Measurements from ENCODE around the gene DAPK1. TPM values are rescaled to one million over a fixed set of nuclear protein-coding genes. Genes with fewer than 3 reads are reported as not detected.

The DAPK1 gene
- total RNA-seq, 4 donors from 2014 or later, result 19.1 to 44.8 (median 40.4) TPM

- no peak for DNase-seq
- no peak overlapping the region for H3K27ac ChIP-seq
- H3K4me3 ChIP-seq, result no peak overlapping the region
- TF ChIP-seq CTCF (IDR thresholded peaks at IDR 0.05), result no peak
- no peak for TF ChIP-seq POLR2A (IDR thresholded peaks at IDR 0.05)
- no peaks in the 10 kb centered on the region for H3K27me3 ChIP-seq
- no peaks in the 10 kb centered on the region for H3K4me1 ChIP-seq
- no peaks in the 10 kb centered on the region for H3K36me3 ChIP-seq
- intact Hi-C loops (cut with DNase I; ENCODE audit: low total_unique reads), result no loop called here
- no peaks in the 10 kb centered on the region for H3K9me3 ChIP-seq
These were observed 188.9 kb downstream of the DAPK1 start for GRCh38 chr9:87686520-87687090.

- Histone ChIP-seq H3K27ac (no peak overlapping the region), H3K4me3 (no peak overlapping the region), H3K4me1 (no peaks in the 10 kb centered on the region), H3K9me3 (no peaks in the 10 kb centered on the region), H3K36me3 (no peaks in the 10 kb centered on the region), H3K27me3 (no peaks in the 10 kb centered on the region)
- DNase-seq, result no peak
- intact Hi-C loops (cut with DNase I; ENCODE audit: low total_unique reads), result no loop called here
- TF ChIP-seq CTCF (IDR thresholded peaks at IDR 0.05) (no peak), POLR2A (IDR thresholded peaks at IDR 0.05) (no peak)
These were observed 189.5 kb downstream of the DAPK1 start for GRCh38 chr9:87687207-87687606.

- no peak overlapping the region for H3K4me3 ChIP-seq
- no peak for DNase-seq
- H3K36me3 ChIP-seq, result no peaks in the 10 kb centered on the region
- no peak overlapping the region for H3K27ac ChIP-seq
- intact Hi-C loops (cut with DNase I; ENCODE audit: low total_unique reads), result no loop called here
- TF ChIP-seq CTCF (IDR thresholded peaks at IDR 0.05) (no peak), POLR2A (IDR thresholded peaks at IDR 0.05) (no peak)
- H3K4me1 ChIP-seq, result no peaks in the 10 kb centered on the region
- H3K27me3 ChIP-seq, result no peaks in the 10 kb centered on the region
- no peaks in the 10 kb centered on the region for H3K9me3 ChIP-seq
These were observed 196.6 kb downstream of the DAPK1 start for GRCh38 chr9:87694236-87694755.

GRCh38 chr9:87695523-87695922 lies 197.9 kb downstream of the DAPK1 start:
- Histone ChIP-seq H3K27ac (no peak overlapping the region), H3K4me3 (no peak overlapping the region), H3K36me3 (no peaks in the 10 kb centered on the region), H3K9me3 (no peaks in the 10 kb centered on the region), H3K4me1 (no peaks in the 10 kb centered on the region), H3K27me3 (no peaks in the 10 kb centered on the region)
- TF ChIP-seq POLR2A (IDR thresholded peaks at IDR 0.05) (no peak), CTCF (IDR thresholded peaks at IDR 0.05) (no peak)
- DNase-seq, result no peak
- intact Hi-C loops (cut with DNase I; ENCODE audit: low total_unique reads), result no loop called here

- Histone ChIP-seq H3K4me1 (no peaks in the 10 kb centered on the region), H3K9me3 (no peaks in the 10 kb centered on the region), H3K4me3 (no peak overlapping the region), H3K27me3 (no peaks in the 10 kb centered on the region), H3K27ac (no peak overlapping the region), H3K36me3 (no peaks in the 10 kb centered on the region)
- intact Hi-C loops (cut with DNase I; ENCODE audit: low total_unique reads), result no loop called here
- TF ChIP-seq POLR2A (IDR thresholded peaks at IDR 0.05) (no peak), CTCF (IDR thresholded peaks at IDR 0.05) (no peak)
- no peak for DNase-seq
These were observed 199.0 kb downstream of the DAPK1 start for GRCh38 chr9:87696641-87697040.
